ENCODE measurements around the gene TMEM37. TPM values are rescaled to one million over a fixed set of nuclear protein-coding genes. Genes with fewer than 3 reads are reported as not detected.

The TMEM37 gene, protein sequence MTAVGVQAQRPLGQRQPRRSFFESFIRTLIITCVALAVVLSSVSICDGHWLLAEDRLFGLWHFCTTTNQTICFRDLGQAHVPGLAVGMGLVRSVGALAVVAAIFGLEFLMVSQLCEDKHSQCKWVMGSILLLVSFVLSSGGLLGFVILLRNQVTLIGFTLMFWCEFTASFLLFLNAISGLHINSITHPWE
- 10 to 100 TPM in 1 of 3 donors, 1 to 10 TPM in 2; 8.8 to 43.2 (median 9.4) TPM for total RNA-seq

DNA sequence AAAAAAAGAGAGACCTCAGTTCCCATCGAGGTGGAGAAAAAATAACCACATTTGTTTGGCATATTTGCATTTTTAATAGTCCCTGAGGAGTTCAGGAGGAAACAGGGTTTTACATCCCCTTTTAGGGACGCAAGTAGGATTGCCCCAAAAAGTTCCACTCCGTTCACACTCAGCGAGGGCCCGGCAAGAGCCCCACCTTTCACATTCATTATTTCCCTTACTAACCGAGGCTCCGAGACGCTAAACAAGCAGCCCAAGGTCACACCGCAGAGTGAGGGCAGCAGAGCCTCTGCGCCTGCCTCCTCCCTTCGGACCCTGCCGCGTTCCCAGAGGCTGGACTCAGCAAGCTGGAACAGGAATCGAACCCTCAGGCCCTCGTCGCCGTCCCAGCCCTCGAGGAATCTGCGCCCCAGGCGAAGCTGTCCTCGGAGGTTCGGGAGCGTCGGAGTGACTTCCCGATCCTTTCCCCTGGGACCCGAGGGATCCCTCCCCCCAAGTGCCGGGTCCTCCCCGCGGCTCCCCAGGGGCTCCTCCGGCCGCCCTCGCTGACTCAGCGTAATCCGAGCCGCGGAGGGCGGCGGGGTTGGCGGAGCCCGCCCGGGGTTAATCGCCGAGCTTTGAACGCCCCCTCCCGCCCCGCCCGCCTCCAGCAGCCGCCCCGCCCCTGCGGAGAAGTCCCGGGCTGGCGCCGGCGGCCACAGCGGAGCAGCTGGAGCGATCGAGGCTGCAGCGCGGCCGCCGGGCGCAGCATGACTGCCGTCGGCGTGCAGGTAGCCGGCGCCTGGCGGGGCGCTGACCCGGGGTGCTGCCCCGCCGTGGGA, at the start of gene TMEM37:
Gene TMEM37, plus strand, starts transcription at position 700 of the 821 bp plus-strand sequence. Its CDS starts 50 bp downstream, at position 750.
- peak within 1 kb of the TSS; percentile 43 to 64 for H3K27ac ChIP-seq
- no peaks in the 10 kb centered on the region for H3K4me1 ChIP-seq
- TF ChIP-seq CTCF (IDR thresholded peaks at IDR 0.05) (no peak), POLR2A (IDR thresholded peaks at IDR 0.05) (no peak), POLR2AphosphoS5 (IDR thresholded peaks at IDR 0.05) (peak in 1 of 3 donors; percentile 27)
- no peak for DNase-seq (ENCODE audit: low spot score in 2 of 2)
- intact Hi-C loops (cut with DNase I; ENCODE audit: low total_unique reads), result no loop called here
- no peaks in the 10 kb centered on the region for H3K36me3 ChIP-seq
- H3K27me3 ChIP-seq, result no peaks in the 10 kb centered on the region
- peak within 1 kb of the TSS; percentile 54 to 66 (median 60) for H3K4me3 ChIP-seq
- H3K9me3 ChIP-seq, result no peaks in the 10 kb centered on the region

DNA sequence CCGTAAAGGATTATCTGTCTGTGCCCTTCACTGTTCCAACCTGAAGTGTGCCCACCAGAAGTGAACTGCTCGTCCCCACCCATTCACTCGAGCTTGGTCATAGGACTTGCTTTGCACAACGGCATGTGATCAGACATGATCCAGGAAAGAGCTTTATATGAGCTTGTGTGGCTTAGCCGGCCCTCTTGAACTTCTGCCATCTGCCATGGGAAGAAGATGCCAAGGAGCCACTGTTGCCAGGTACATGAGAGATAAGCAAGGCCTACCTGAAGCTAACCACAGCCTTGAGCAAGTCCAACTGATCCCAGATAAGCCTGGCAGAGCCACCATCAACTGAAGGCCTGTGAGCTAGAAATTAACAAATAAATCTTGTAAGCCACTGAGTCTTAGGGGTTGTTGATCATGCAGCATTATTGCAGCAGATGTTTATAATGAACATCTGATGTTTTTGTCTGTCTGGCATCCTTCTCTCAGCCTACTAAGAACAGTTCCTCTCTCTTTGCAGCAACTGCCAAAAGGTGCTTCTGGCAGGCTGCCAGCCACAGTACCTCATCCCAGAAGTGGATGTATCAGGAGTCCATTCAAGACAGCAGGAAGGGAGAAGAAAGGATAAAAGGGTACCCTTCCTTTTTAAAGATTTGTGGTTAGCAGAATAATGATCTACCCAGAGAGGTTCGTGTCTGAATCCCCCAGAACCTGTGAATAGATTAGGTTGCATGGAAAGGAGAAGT, 48.1 kb upstream of the TMEM37 start:
- no peak for TF ChIP-seq CTCF (IDR thresholded peaks at IDR 0.05)
- no peak for TF ChIP-seq POLR2AphosphoS5 (IDR thresholded peaks at IDR 0.05)
- TF ChIP-seq POLR2A (IDR thresholded peaks at IDR 0.05), result no peak
- Histone ChIP-seq H3K4me3 (no peak overlapping the region), H3K27ac (peak overlapping the region; percentile 16 to 21), H3K27me3 (no peaks in the 10 kb centered on the region), H3K36me3 (no peaks in the 10 kb centered on the region), H3K9me3 (no peaks in the 10 kb centered on the region), H3K4me1 (peaks cover 0 to 8% of the 10 kb centered on the region in 2 donors)
- intact Hi-C loops (cut with DNase I; ENCODE audit: low total_unique reads), result no loop called here
- DNase-seq (ENCODE audit: low spot score in 2 of 2), result peak; percentile 73 to 78

DNA sequence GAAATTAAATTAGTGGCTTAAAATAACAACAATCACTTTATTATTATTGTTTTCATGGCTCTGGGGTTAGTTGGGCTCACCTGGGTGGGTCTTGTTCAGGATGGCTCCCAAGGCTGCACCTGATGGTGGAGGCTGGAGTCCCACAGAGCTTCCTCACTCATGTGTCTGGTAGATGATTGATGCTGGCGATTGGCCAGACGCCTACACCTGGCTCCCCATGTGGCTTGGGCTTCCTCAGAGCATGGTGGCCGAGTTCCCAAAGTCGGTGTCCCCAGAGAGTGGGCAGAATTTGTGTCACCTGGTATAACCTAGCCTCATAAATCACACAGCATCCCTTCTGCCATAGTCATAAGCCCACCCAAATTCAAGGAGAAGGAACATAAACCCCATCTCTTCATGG, 46.7 kb upstream of the TMEM37 start:
- H3K36me3 ChIP-seq, result no peaks in the 10 kb centered on the region
- no peaks in the 10 kb centered on the region for H3K27me3 ChIP-seq
- no peak for TF ChIP-seq POLR2AphosphoS5 (IDR thresholded peaks at IDR 0.05)
- no peak for TF ChIP-seq POLR2A (IDR thresholded peaks at IDR 0.05)
- TF ChIP-seq CTCF (IDR thresholded peaks at IDR 0.05), result no peak
- H3K9me3 ChIP-seq, result no peaks in the 10 kb centered on the region
- H3K4me1 ChIP-seq, result peaks cover 3 to 22% of the 10 kb centered on the region in 2 donors
- intact Hi-C loops (cut with DNase I; ENCODE audit: low total_unique reads), result no loop called here
- no peak overlapping the region for H3K27ac ChIP-seq
- H3K4me3 ChIP-seq, result no peak overlapping the region
- no peak for DNase-seq (ENCODE audit: low spot score in 2 of 2)

DNA sequence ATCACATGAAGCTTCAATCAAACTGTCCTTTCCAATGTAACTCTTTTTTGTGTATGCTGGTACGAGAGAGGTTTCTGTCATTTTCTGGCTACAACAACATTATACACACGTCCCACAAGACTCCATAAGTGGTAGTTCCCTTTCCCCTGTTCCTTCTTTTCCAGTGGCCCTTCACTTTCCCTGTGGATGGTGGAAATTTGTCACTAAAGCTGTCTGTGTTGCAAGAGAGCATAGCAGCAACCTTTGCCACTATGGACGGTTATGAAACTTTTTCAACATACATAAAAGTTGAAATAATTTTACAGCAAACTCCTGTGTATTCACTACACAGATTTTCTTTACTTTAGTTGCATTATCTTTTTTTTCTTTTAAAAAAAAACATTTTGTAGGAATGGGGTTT, 46.2 kb upstream of the TMEM37 start:
- H3K4me3 ChIP-seq, result no peak overlapping the region
- H3K9me3 ChIP-seq, result no peaks in the 10 kb centered on the region
- no peak for TF ChIP-seq POLR2A (IDR thresholded peaks at IDR 0.05)
- no peak for TF ChIP-seq CTCF (IDR thresholded peaks at IDR 0.05)
- no peak for TF ChIP-seq POLR2AphosphoS5 (IDR thresholded peaks at IDR 0.05)
- H3K27me3 ChIP-seq, result no peaks in the 10 kb centered on the region
- H3K27ac ChIP-seq, result no peak overlapping the region
- H3K36me3 ChIP-seq, result no peaks in the 10 kb centered on the region
- DNase-seq (ENCODE audit: low spot score in 2 of 2), result no peak
- H3K4me1 ChIP-seq, result peaks cover 3 to 22% of the 10 kb centered on the region in 2 donors
- intact Hi-C loops (cut with DNase I; ENCODE audit: low total_unique reads), result no loop called here
